Muscle of leg (tissue), 11 donors: ENCODE data around the gene CLCN6. TPM values are rescaled to one million over a fixed set of nuclear protein-coding genes. Genes with fewer than 3 reads are reported as not detected.
A peak's percentile ranks its signal among the peaks of the same experiment; 100 is the strongest.
"Not testable (repeated sequence)": the region's sequence is repeated elsewhere in the genome, so short reads cannot be mapped to it uniquely, and the experiment has no call there.

Experiments used
- DNase-seq: peaks from one replicate; pipeline ENCODE4 v3.0.0; 2013
- H3K27ac ChIP-seq: one replicate; pipeline ENCODE4 v1.5.1; 2013; ENCODE audit warnings: mild to moderate bottlenecking, low read length, control low read depth
- H3K27me3 ChIP-seq: one replicate; pipeline ENCODE4 v1.6.1; 2013; ENCODE audit warnings: low read length; ENCODE audit not compliant: control insufficient read depth, insufficient read depth
- H3K36me3 ChIP-seq: one replicate; pipeline ENCODE4 v1.6.1; 2013; ENCODE audit warnings: low read length; ENCODE audit not compliant: control insufficient read depth, insufficient read depth
- H3K4me1 ChIP-seq: one replicate; pipeline ENCODE4 v1.6.1; 2013; ENCODE audit warnings: low read length; ENCODE audit not compliant: control insufficient read depth, insufficient read depth
- H3K4me3 ChIP-seq: one replicate; pipeline ENCODE4 v1.5.1; 2013; ENCODE audit warnings: low read length, control low read depth
- H3K9me3 ChIP-seq: replicated peaks from 2 replicates; pipeline ENCODE4 v1.6.1; 2013; ENCODE audit warnings: low read depth, low read length; ENCODE audit not compliant: control insufficient read depth
- WGBS: methylation state at CpG from one replicate; pipeline ENCODE4 v1.1.5; 2013; ENCODE audit warnings: missing lambda C conversion rate; ENCODE audit not compliant: insufficient coverage; 5-methylcytosine and 5-hydroxymethylcytosine counted together
- polyA plus RNA-seq, 8 donors: library from polyadenylated mRNA; unstranded; fragments of 120-200 nt; gene quantifications; one replicate each; pipeline versions ENCODE4 v1.2.1 to v1.2.3, GENCODE V29; 2013; ENCODE audit warnings: inconsistent platforms in 1 of 8, low replicate concordance in 1 of 8; ENCODE audit not compliant: insufficient read length in 8 of 8, insufficient read depth in 1 of 8
- total RNA-seq: library from RNA; stranded (reverse); fragments of 120-200 nt; gene quantifications from one replicate; pipeline ENCODE4 v1.2.4, GENCODE V29; 2013

CLCN6 gene
- total and polyA plus RNA-seq, 9 donors, result 7.5 to 16.2 (median 11.9) TPM

- Histone ChIP-seq H3K27ac (peak overlapping the region; percentile 98), H3K4me3 (peak overlapping the region; percentile 96), H3K36me3 (peaks cover 36% of the 10 kb centered on the region), H3K4me1 (peaks cover 47% of the 10 kb centered on the region)
- DNase-seq, H3K9me3 ChIP-seq, H3K27me3 ChIP-seq: not testable (repeated sequence)
- 0% methylated on average over 1 of the region's 9 CpGs for WGBS
These were observed 1.9 kb upstream of the CLCN6 start for GRCh38 chr1:11803924-11804665.

- H3K27me3 ChIP-seq, result no peaks in the 10 kb centered on the region
- H3K36me3 ChIP-seq, result peaks cover 30% of the 10 kb centered on the region
- no peaks in the 10 kb centered on the region for H3K9me3 ChIP-seq
- 1% methylated on average over 8 of the region's 17 CpGs for WGBS
- peak overlapping the region; percentile 96 for H3K4me3 ChIP-seq
- peak; percentile 72 for DNase-seq
- H3K27ac ChIP-seq, result peak overlapping the region; percentile 98
- H3K4me1 ChIP-seq, result peaks cover 47% of the 10 kb centered on the region
These were observed 1.1 kb upstream of the CLCN6 start for GRCh38 chr1:11804666-11805421.

- H3K9me3 ChIP-seq, result no peaks in the 10 kb centered on the region
- H3K27ac ChIP-seq, result peak overlapping the region; percentile 93
- H3K27me3 ChIP-seq, result no peaks in the 10 kb centered on the region
- WGBS, result 0% methylated on average over 10 of the region's 20 CpGs
- peaks cover 17% of the 10 kb centered on the region for H3K36me3 ChIP-seq
- DNase-seq, result peak; percentile 72
- H3K4me3 ChIP-seq, result peak overlapping the region; percentile 96
- peaks cover 42% of the 10 kb centered on the region for H3K4me1 ChIP-seq
These were observed 431 bp downstream of the CLCN6 start for GRCh38 chr1:11806307-11806936.

- H3K27ac ChIP-seq, result peak overlapping the region; percentile 93
- WGBS, result no CpG with 5 or more reads among the region's 2 CpGs
These were observed 1.1 kb downstream of the CLCN6 start for GRCh38 chr1:11807133-11807532.

GRCh38 chr1:11813021-11813420, 7.0 kb downstream of the CLCN6 start:
- WGBS, result 67% methylated on average over 1 of the region's 5 CpGs
- Histone ChIP-seq H3K27ac (no peak overlapping the region), H3K9me3 (no peaks in the 10 kb centered on the region), H3K27me3 (no peaks in the 10 kb centered on the region), H3K4me1 (no peaks in the 10 kb centered on the region), H3K36me3 (peaks cover 51% of the 10 kb centered on the region), H3K4me3 (no peak overlapping the region)
- no peak for DNase-seq

More at GRCh38 chr1:11807133-11807532, 1.1 kb downstream of the CLCN6 start:
- Histone ChIP-seq H3K27me3 (no peaks in the 10 kb centered on the region), H3K9me3 (no peaks in the 10 kb centered on the region), H3K4me1 (peaks cover 38% of the 10 kb centered on the region), H3K36me3 (peaks cover 22% of the 10 kb centered on the region), H3K4me3 (peak overlapping the region; percentile 96)
- DNase-seq, result no peak

GRCh38 chr1:11817192-11817591, 11.2 kb downstream of the CLCN6 start:
- H3K4me1 ChIP-seq, result no peaks in the 10 kb centered on the region

GRCh38 chr1:11822091-11822490, 16.1 kb downstream of the CLCN6 start:
- H3K4me1 ChIP-seq, result no peaks in the 10 kb centered on the region
- no peaks in the 10 kb centered on the region for H3K9me3 ChIP-seq
- no peak overlapping the region for H3K4me3 ChIP-seq
- WGBS, result 100% methylated on average over 1 of the region's 3 CpGs
- H3K36me3 ChIP-seq, result peaks cover 70% of the 10 kb centered on the region
- no peaks in the 10 kb centered on the region for H3K27me3 ChIP-seq
- no peak overlapping the region for H3K27ac ChIP-seq
- no peak for DNase-seq

More at GRCh38 chr1:11817192-11817591, 11.2 kb downstream of the CLCN6 start:
- WGBS, result 97% methylated on average over 11 of the region's 12 CpGs
- no peaks in the 10 kb centered on the region for H3K9me3 ChIP-seq
- peaks cover 50% of the 10 kb centered on the region for H3K36me3 ChIP-seq
- no peak overlapping the region for H3K27ac ChIP-seq
- no peaks in the 10 kb centered on the region for H3K27me3 ChIP-seq
- H3K4me3 ChIP-seq, result no peak overlapping the region
- DNase-seq, result no peak

GRCh38 chr1:11823366-11824137, 17.6 kb downstream of the CLCN6 start:
- Histone ChIP-seq H3K9me3 (no peaks in the 10 kb centered on the region), H3K36me3 (peaks cover 71% of the 10 kb centered on the region), H3K27ac (no peak overlapping the region), H3K27me3 (no peaks in the 10 kb centered on the region), H3K4me1 (no peaks in the 10 kb centered on the region), H3K4me3 (no peak overlapping the region)
- DNase-seq, result no peak
- 88% methylated on average over 14 of the region's 17 CpGs for WGBS

GRCh38 chr1:11825131-11825530, 19.1 kb downstream of the CLCN6 start:
- Histone ChIP-seq H3K4me1 (no peaks in the 10 kb centered on the region), H3K4me3 (no peak overlapping the region), H3K36me3 (peaks cover 75% of the 10 kb centered on the region), H3K9me3 (no peaks in the 10 kb centered on the region), H3K27me3 (no peaks in the 10 kb centered on the region), H3K27ac (no peak overlapping the region)
- WGBS, result 100% methylated on average over 4 of the region's 7 CpGs
- DNase-seq, result no peak
